ENCODE data around the gene STX2. TPM values are rescaled to one million over a fixed set of nuclear protein-coding genes. Genes with fewer than 3 reads are reported as not detected.
A peak's percentile ranks its signal among the peaks of the same experiment; 100 is the strongest.
"Not testable (repeated sequence)": the region's sequence is repeated elsewhere in the genome, so short reads cannot be mapped to it uniquely, and the experiment has no call there.

The STX2 gene
- total and polyA plus RNA-seq, 8 donors = 18.1 to 36.9 (median 30.8) TPM

DNA sequence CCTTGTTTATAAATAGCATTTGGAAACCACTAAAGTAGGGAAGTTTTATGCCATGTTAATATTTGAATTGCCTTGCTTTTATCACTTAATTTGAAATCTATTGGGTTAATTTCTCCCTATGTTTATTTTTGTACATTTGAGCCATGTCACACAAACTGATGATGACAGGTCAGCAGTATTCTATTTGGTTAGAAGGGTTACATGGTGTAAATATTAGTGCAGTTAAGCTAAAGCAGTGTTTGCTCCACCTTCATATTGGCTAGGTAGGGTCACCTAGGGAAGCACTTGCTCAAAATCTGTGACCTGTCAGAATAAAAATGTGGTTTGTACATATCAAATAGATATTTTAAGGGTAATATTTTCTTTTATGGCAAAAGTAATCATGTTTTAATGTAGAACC, 37.2 kb upstream of the STX2 start:
- no peaks in the 10 kb centered on the region for H3K9me3 ChIP-seq
- intact Hi-C loops (cut with DNase I) = no loop called here
- no peak for TF ChIP-seq CTCF (IDR thresholded peaks at IDR 0.05)
- no peak overlapping the region for H3K4me3 ChIP-seq
- no peak for DNase-seq
- peaks cover 0 to 48% of the 10 kb centered on the region in 2 donors for H3K36me3 ChIP-seq
- no peaks in the 10 kb centered on the region for H3K27me3 ChIP-seq
- no peak for ATAC-seq
- H3K27ac ChIP-seq = no peak overlapping the region
- H3K4me1 ChIP-seq = peaks cover 11 to 25% of the 10 kb centered on the region in 2 donors

DNA sequence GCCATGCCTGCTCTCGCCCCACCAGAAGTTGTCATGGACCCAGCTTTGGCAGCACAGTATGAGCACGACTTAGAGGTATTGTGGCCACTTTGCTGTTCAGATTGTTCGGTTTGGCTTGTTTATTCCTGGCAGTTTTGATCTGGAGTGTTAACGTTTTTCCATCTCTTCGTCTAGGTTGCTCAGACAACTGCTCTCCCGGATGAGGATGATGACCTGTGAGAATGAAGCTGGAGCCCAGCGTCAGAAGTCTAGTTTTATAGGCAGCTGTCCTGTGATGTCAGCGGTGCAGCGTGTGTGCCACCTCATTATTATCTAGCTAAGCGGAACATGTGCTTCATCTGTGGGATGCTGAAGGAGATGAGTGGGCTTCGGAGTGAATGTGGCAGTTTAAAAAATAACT, 36.7 kb upstream of the STX2 start:
- peaks cover 15 to 31% of the 10 kb centered on the region in 2 donors for H3K4me1 ChIP-seq
- DNase-seq; intact Hi-C loops (cut with DNase I); H3K27ac ChIP-seq; H3K27me3 ChIP-seq; ATAC-seq; H3K4me3 ChIP-seq; H3K9me3 ChIP-seq: not testable (repeated sequence)
- peaks cover 0 to 48% of the 10 kb centered on the region in 2 donors for H3K36me3 ChIP-seq

DNA sequence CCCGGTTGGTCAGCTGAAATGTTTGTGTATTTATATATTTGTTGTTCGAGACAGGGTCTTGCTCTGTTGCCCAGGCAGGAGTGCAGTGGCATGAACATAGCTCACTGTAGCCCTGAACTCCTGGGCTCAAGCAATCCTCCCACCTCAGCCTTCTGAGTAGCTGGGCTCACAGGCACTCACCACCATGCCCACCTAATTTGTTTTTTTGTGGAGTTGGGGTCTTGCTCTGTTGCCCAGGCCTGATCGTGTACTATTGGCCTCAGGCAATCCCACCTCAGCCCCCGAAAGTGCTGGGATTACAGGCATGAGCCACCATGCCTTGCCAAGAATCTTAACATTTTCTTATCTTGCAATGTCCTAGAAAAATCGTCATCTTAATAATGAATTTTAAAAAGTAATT, 36.1 kb upstream of the STX2 start:
- DNase-seq (no peak), ATAC-seq (no peak)
- Histone ChIP-seq H3K27me3 (no peaks in the 10 kb centered on the region), H3K4me3 (no peak overlapping the region), H3K9me3 (no peaks in the 10 kb centered on the region), H3K36me3 (peaks cover 0 to 48% of the 10 kb centered on the region in 2 donors), H3K4me1 (peaks cover 15 to 32% of the 10 kb centered on the region in 2 donors), H3K27ac (no peak overlapping the region)
- no peak for TF ChIP-seq CTCF (IDR thresholded peaks at IDR 0.05)
- intact Hi-C loops (cut with DNase I) = no loop called here

- no peak for TF ChIP-seq CTCF (IDR thresholded peaks at IDR 0.05)
- H3K9me3 ChIP-seq = no peaks in the 10 kb centered on the region
- DNase-seq = no peak
- peaks cover 15 to 32% of the 10 kb centered on the region in 2 donors for H3K4me1 ChIP-seq
- H3K4me3 ChIP-seq = no peak overlapping the region
- no peak for ATAC-seq
- intact Hi-C loops (cut with DNase I) = no loop called here
- H3K36me3 ChIP-seq = peaks cover 0 to 48% of the 10 kb centered on the region in 2 donors
- H3K27me3 ChIP-seq = no peaks in the 10 kb centered on the region
- no peak overlapping the region for H3K27ac ChIP-seq
Measured at GRCh38 chr12:130874696-130875095, 35.6 kb upstream of the STX2 start.

DNA sequence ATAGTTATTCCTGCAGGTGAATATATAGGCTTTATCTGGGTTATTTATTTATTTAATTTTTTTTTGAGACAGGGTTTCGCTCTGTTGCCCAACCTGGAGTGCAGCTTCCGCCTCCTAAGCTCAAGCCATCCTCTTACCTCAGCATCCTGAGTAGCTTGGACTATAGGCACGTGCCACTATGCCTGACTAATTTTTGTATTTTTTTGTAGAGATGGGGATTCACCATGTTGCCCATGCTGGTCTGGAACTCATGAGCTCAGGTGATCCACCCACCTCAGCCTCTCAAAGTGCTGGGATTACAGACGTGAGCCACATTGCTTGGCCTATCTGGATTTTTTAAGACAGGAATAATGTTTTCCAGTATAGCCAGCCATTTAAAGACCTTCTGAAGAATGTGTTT, 34.8 kb upstream of the STX2 start:
- Histone ChIP-seq H3K4me3 (peak overlapping the region in 1 of 2 donors; percentile 90), H3K27me3 (no peaks in the 10 kb centered on the region), H3K27ac (no peak overlapping the region), H3K9me3 (no peaks in the 10 kb centered on the region), H3K36me3 (peaks cover 0 to 48% of the 10 kb centered on the region in 2 donors), H3K4me1 (peaks cover 15 to 32% of the 10 kb centered on the region in 2 donors)
- intact Hi-C loops (cut with DNase I) = no loop called here
- ATAC-seq (no peak), DNase-seq (no peak)
- TF ChIP-seq CTCF (IDR thresholded peaks at IDR 0.05) = no peak

- Histone ChIP-seq H3K27me3 (no peaks in the 10 kb centered on the region), H3K4me1 (peaks cover 15 to 32% of the 10 kb centered on the region in 2 donors), H3K36me3 (peaks cover 0 to 48% of the 10 kb centered on the region in 2 donors), H3K9me3 (no peaks in the 10 kb centered on the region), H3K4me3 (peak overlapping the region; percentile 70 to 90), H3K27ac (no peak overlapping the region)
- ATAC-seq (no peak), DNase-seq (no peak)
- intact Hi-C loops (cut with DNase I) = no loop called here
- no peak for TF ChIP-seq CTCF (IDR thresholded peaks at IDR 0.05)
Measured at GRCh38 chr12:130873106-130873795, 34.2 kb upstream of the STX2 start.
